Measurements from ENCODE around the gene C10orf71. TPM values are rescaled to one million over a fixed set of nuclear protein-coding genes. Genes with fewer than 3 reads are reported as not detected.

C10orf71 gene
- total RNA-seq, 1 experiment from 2014 or later = not detected

DNA sequence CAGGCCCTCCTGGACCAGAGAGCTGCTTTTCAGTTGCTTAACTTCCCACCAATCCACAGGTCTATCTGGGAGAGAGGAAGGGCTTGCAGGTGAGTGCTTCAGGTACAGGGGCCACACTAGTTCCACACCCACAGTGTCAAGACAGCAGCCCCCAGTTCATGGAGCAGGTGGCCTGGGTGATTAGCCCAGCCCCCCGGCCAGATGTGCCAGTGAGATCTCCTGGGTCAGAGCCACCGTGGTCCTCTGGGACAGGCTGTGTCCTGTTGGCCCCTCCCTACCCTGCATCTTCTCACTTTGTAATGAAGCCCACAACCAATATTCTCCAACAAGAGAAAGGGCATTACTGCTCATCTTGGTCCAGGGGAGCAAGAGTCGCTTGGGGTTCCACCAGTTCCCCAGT is 66.3 kb downstream of the C10orf71 start:
- Histone ChIP-seq H3K27ac (ENCODE audit: low read depth, low read length) (no peak overlapping the region), H3K27me3 (ENCODE audit: insufficient read depth, low read length) (0 out of 2 replicates have a peak, but pooled peaks cover 8% of the 10 kb centered on the region), H3K79me2 (ENCODE audit: insufficient read depth, low read length) (no peaks in the 10 kb centered on the region), H3K9ac (ENCODE audit: low read length) (no peak overlapping the region), H2AFZ (ENCODE audit: low read depth, low read length, poor library complexity, severe bottlenecking) (no peak overlapping the region), H3K36me3 (ENCODE audit: control insufficient read depth in 1 of 2, insufficient read depth in 2 of 2, low read length in 2 of 2) (no peaks in the 10 kb centered on the region), H3K4me3 (replicated peaks in 1 of 2; ENCODE audit: low read depth in 1 of 2, low read length in 2 of 2) (no peak overlapping the region), H3K4me1 (ENCODE audit: control insufficient read depth in 1 of 2, insufficient read depth in 2 of 2, low read length in 2 of 2) (peaks cover 0 to 5% of the 10 kb centered on the region in 2 experiments; a peak in 2 of 4 replicates), H3K4me2 (ENCODE audit: low read length) (no peak overlapping the region), H4K20me1 (ENCODE audit: insufficient read depth) (no peaks in the 10 kb centered on the region), H3K9me3 (ENCODE audit: control insufficient read depth in 1 of 2, insufficient read depth in 1 of 2, low read depth in 1 of 2, low read length in 2 of 2) (no peaks in the 10 kb centered on the region), H3K9me2 (ENCODE audit: insufficient read depth) (no peaks in the 10 kb centered on the region)
- ATAC-seq = no peak
- ChIA-PET POLR2A (no interaction called here), RAD21 (ENCODE audit: low non-redundant PET in 1 of 2, low total read pairs in 2 of 2, uncharacterized antibody in 2 of 2, unreplicated experiment in 2 of 2) (no interaction called here), CTCF (no interaction called here)
- no peak for DNase-seq (ENCODE audit: low read depth, low spot score)
- intact Hi-C loops (cut with micrococcal nuclease) = no loop called here
- no TSS peak for BruUV-seq (replicated peaks)
- TF ChIP-seq CEBPB (IDR thresholded peaks at IDR 0.05; ENCODE audit: low read depth) (no peak), POLR2A (IDR thresholded peaks at IDR 0.05; ENCODE audit: borderline replicate concordance, extremely low read depth, insufficient read depth, insufficient read length) (no peak), ELF1 (IDR thresholded peaks at IDR 0.05; ENCODE audit: borderline replicate concordance, low read depth) (no peak)

DNA sequence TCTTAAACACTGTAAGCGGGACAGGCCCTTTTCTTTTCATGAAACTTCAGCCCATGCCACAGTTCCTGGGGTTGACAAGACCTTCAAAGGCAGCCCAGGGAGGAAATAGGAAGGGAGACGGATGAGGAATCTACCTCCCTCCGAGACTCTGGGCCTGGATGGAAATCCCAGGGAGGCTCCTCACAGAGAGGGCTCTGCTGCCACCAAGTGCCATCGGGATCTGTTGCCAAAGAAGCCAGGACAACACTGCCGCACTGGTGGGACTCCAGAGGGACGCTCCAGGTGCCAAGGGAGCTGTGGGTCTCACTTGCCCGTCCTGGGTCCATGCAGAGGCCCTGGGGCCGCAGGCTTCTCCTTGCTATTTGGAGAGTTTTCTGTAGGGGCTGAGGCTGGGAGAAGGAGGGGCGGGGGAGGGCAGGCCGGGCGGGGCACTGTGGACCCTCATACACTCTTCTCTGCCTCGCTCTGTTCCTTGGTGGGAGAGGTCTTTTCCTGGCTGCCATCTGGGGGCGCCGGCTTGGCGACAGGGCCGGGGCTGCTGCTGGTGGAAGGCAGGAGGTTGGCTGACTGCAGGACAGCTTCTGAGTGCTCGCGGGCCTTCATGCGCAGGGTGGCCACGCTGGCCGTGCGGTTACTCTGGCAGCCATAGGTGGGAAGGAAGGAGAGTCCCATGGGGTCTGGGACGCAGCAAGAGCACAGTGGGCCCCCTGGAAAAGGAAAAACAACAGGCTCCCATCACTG is 66.9 kb downstream of the C10orf71 start:
- CTCF ChIA-PET = no interaction called here
- H3K9me2 ChIP-seq (ENCODE audit: insufficient read depth) = no peaks in the 10 kb centered on the region
- no peaks in the 10 kb centered on the region for H3K79me2 ChIP-seq (ENCODE audit: insufficient read depth, low read length)
- no peak overlapping the region for H3K9ac ChIP-seq (ENCODE audit: low read length)
- no peak overlapping the region for H3K4me2 ChIP-seq (ENCODE audit: low read length)
- H2AFZ ChIP-seq (ENCODE audit: low read depth, low read length, poor library complexity, severe bottlenecking) = no peak overlapping the region
- no TSS peak for BruUV-seq (replicated peaks)
- H4K20me1 ChIP-seq (ENCODE audit: insufficient read depth) = no peaks in the 10 kb centered on the region
- RAD21 ChIA-PET (ENCODE audit: low non-redundant PET in 1 of 2, low total read pairs in 2 of 2, uncharacterized antibody in 2 of 2, unreplicated experiment in 2 of 2) = no interaction called here
- H3K27ac ChIP-seq (ENCODE audit: low read depth, low read length) = no peak overlapping the region
- H3K4me1 ChIP-seq (ENCODE audit: control insufficient read depth in 1 of 2, insufficient read depth in 2 of 2, low read length in 2 of 2) = peaks cover 0 to 5% of the 10 kb centered on the region in 2 experiments; a peak in 2 of 4 replicates
- POLR2A ChIA-PET = no interaction called here
- H3K27me3 ChIP-seq (ENCODE audit: insufficient read depth, low read length) = 0 out of 2 replicates have a peak, but pooled peaks cover 8% of the 10 kb centered on the region
- no peak for ATAC-seq
- intact Hi-C loops (cut with micrococcal nuclease) = no loop called here
- no peak for DNase-seq (ENCODE audit: low read depth, low spot score)
- H3K36me3 ChIP-seq (ENCODE audit: control insufficient read depth in 1 of 2, insufficient read depth in 2 of 2, low read length in 2 of 2) = no peaks in the 10 kb centered on the region
- no peaks in the 10 kb centered on the region for H3K9me3 ChIP-seq (ENCODE audit: control insufficient read depth in 1 of 2, insufficient read depth in 1 of 2, low read depth in 1 of 2, low read length in 2 of 2)
- no peak overlapping the region for H3K4me3 ChIP-seq (replicated peaks in 1 of 2; ENCODE audit: low read depth in 1 of 2, low read length in 2 of 2)
- TF ChIP-seq YY1 (IDR thresholded peaks at IDR 0.05; ENCODE audit: extremely low read depth, insufficient replicate concordance, low read depth, low read length) (no peak), EZH2 (IDR thresholded peaks at IDR 0.05) (no peak), ELF1 (IDR thresholded peaks at IDR 0.05; ENCODE audit: borderline replicate concordance, low read depth) (no peak), POLR2AphosphoS5 (IDR thresholded peaks at IDR 0.05; ENCODE audit: low read depth, low read length) (no peak), FOSL1 (IDR thresholded peaks at IDR 0.05; ENCODE audit: low read depth) (no peak), CEBPB (IDR thresholded peaks at IDR 0.05; ENCODE audit: low read depth) (no peak), EGR1 (IDR thresholded peaks at IDR 0.05; ENCODE audit: low read depth) (no peak), JUND (IDR thresholded peaks at IDR 0.05) (no peak), EZH2phosphoT487 (IDR thresholded peaks at IDR 0.05; ENCODE audit: borderline replicate concordance) (no peak), ZNF274 (IDR thresholded peaks at IDR 0.05; ENCODE audit: low read depth, low read length) (no peak), POLR2A (IDR thresholded peaks at IDR 0.05; ENCODE audit: borderline replicate concordance, extremely low read depth, insufficient read depth, insufficient read length) (no peak), SRF (IDR thresholded peaks at IDR 0.05; ENCODE audit: low read depth) (no peak), ZFX (IDR thresholded peaks at IDR 0.05) (no peak)
- TF ChIP-seq, protein P1, sequence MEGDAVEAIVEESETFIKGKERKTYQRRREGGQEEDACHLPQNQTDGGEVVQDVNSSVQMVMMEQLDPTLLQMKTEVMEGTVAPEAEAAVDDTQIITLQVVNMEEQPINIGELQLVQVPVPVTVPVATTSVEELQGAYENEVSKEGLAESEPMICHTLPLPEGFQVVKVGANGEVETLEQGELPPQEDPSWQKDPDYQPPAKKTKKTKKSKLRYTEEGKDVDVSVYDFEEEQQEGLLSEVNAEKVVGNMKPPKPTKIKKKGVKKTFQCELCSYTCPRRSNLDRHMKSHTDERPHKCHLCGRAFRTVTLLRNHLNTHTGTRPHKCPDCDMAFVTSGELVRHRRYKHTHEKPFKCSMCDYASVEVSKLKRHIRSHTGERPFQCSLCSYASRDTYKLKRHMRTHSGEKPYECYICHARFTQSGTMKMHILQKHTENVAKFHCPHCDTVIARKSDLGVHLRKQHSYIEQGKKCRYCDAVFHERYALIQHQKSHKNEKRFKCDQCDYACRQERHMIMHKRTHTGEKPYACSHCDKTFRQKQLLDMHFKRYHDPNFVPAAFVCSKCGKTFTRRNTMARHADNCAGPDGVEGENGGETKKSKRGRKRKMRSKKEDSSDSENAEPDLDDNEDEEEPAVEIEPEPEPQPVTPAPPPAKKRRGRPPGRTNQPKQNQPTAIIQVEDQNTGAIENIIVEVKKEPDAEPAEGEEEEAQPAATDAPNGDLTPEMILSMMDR (IDR thresholded peaks at IDR 0.05 in 2 of 3, conservative IDR thresholded peaks at IDR 0.05 in 1 of 3; ENCODE audit: borderline replicate concordance in 1 of 3, insufficient read depth in 1 of 3, low read depth in 2 of 3, low read length in 2 of 3) = no peak
- TF ChIP-seq, protein P2, sequence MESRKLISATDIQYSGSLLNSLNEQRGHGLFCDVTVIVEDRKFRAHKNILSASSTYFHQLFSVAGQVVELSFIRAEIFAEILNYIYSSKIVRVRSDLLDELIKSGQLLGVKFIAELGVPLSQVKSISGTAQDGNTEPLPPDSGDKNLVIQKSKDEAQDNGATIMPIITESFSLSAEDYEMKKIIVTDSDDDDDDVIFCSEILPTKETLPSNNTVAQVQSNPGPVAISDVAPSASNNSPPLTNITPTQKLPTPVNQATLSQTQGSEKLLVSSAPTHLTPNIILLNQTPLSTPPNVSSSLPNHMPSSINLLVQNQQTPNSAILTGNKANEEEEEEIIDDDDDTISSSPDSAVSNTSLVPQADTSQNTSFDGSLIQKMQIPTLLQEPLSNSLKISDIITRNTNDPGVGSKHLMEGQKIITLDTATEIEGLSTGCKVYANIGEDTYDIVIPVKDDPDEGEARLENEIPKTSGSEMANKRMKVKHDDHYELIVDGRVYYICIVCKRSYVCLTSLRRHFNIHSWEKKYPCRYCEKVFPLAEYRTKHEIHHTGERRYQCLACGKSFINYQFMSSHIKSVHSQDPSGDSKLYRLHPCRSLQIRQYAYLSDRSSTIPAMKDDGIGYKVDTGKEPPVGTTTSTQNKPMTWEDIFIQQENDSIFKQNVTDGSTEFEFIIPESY (IDR thresholded peaks at IDR 0.05; ENCODE audit: extremely low read depth, insufficient replicate concordance, low read length) = no peak

Data from HCT116 (cell line).